IMR-90 (cell line): ENCODE data around the gene FAM124A. TPM values are rescaled to one million over a fixed set of nuclear protein-coding genes. Genes with fewer than 3 reads are reported as not detected.

Source experiments
- ATAC-seq: fragments of 200-7000 bp; cut with Tn5 transposase; 2 replicates; pipeline ENCODE4 v1.9.1; 2020; ENCODE audit warnings: low read depth, mild to moderate bottlenecking, moderate library complexity
- BruUV-seq: library from RNA; stranded (reverse); fragments of 400-500 nt; replicated peaks from 2 replicates; lab custom pipeline; 2021; lab: Mats Ljungman, UMichigan
- CTCF ChIA-PET: fragments of 300-600 bp; formaldehyde crosslinking; extraction: SDS; loops from one replicate; lab custom pipeline; 2021; ENCODE audit warnings: antibody characterized with exemption; lab: Yijun Ruan, JAX
- POLR2A ChIA-PET: fragments of 300-600 bp; sonication (Branson Sonifier 250); formaldehyde crosslinking; loops from one replicate; lab custom pipeline; 2022; ENCODE audit warnings: antibody characterized with exemption; ENCODE audit not compliant: unreplicated experiment; lab: Charles Lee
- DNase-seq: peaks from one replicate; pipeline ENCODE4 v3.0.0; 2013
- H2AFZ ChIP-seq: replicated peaks from 2 replicates; pipeline ENCODE3; 2013; ENCODE audit warnings: low read length, mild to moderate bottlenecking; ENCODE audit not compliant: poor library complexity
- H2AK5ac ChIP-seq: 2 replicates; pipeline ENCODE4 v1.6.1; 2013; ENCODE audit warnings: low read depth, low read length, inconsistent platforms
- H2AK9ac ChIP-seq: replicated peaks from 2 replicates; pipeline ENCODE3; 2013; ENCODE audit warnings: mild to moderate bottlenecking, low read depth, low read length, moderate library complexity; ENCODE audit not compliant: poor library complexity
- H2BK120ac ChIP-seq: 2 replicates; pipeline ENCODE4 v1.6.1; 2013; ENCODE audit warnings: low read depth, low read length, inconsistent platforms
- H2BK15ac ChIP-seq: 3 replicates; pipeline ENCODE4 v1.6.1; 2013; ENCODE audit warnings: low read depth, low read length, inconsistent platforms
- H2BK20ac ChIP-seq: 2 replicates; pipeline ENCODE4 v1.6.1; 2013; ENCODE audit warnings: low read depth, mild to moderate bottlenecking, inconsistent platforms, low read length, moderate library complexity
- H2BK5ac ChIP-seq: 2 replicates; pipeline ENCODE4 v1.6.1; 2013; ENCODE audit warnings: mild to moderate bottlenecking, low read depth, low read length, inconsistent platforms; ENCODE audit not compliant: poor library complexity, severe bottlenecking
- H3K14ac ChIP-seq: replicated peaks from 2 replicates; pipeline ENCODE4 v1.6.1; 2013; ENCODE audit warnings: low read depth, low read length, inconsistent platforms
- H3K18ac ChIP-seq: 2 replicates; pipeline ENCODE4 v1.6.1; 2013; ENCODE audit warnings: low read depth, low read length, control low read depth
- H3K23ac ChIP-seq: 2 replicates; pipeline ENCODE4 v1.6.1; 2013; ENCODE audit warnings: low read depth, low read length, inconsistent platforms
- H3K27ac ChIP-seq: 2 replicates; pipeline ENCODE4 v1.5.1; 2013; ENCODE audit warnings: mild to moderate bottlenecking, control low read depth, low read length; ENCODE audit not compliant: insufficient read depth
- H3K27me3 ChIP-seq: 2 replicates; pipeline ENCODE4 v1.6.1; 2013; ENCODE audit warnings: low read length; ENCODE audit not compliant: control insufficient read depth, insufficient read depth
- H3K36me3 ChIP-seq: 2 replicates; pipeline ENCODE4 v1.6.1; 2013; ENCODE audit warnings: low read length, mixed read lengths; ENCODE audit not compliant: control insufficient read depth, insufficient read depth
- H3K4ac ChIP-seq: 2 replicates; pipeline ENCODE4 v1.6.1; 2013; ENCODE audit warnings: low read depth, low read length, inconsistent platforms
- H3K4me1 ChIP-seq: 2 replicates; pipeline ENCODE4 v1.6.1; 2013; ENCODE audit warnings: low read length, mixed read lengths; ENCODE audit not compliant: control insufficient read depth, insufficient read depth
- H3K4me2 ChIP-seq: 2 replicates; pipeline ENCODE4 v1.6.1; 2013; ENCODE audit warnings: low read depth, mild to moderate bottlenecking, control low read depth, low read length, moderate library complexity
- H3K4me3 ChIP-seq: 2 replicates; pipeline ENCODE4 v1.5.1; 2013; ENCODE audit warnings: low read depth, mild to moderate bottlenecking, control low read depth, low read length, moderate library complexity; ENCODE audit not compliant: insufficient read depth
- H3K56ac ChIP-seq: 2 replicates; pipeline ENCODE4 v1.6.1; 2013; ENCODE audit warnings: low read length, inconsistent platforms; ENCODE audit not compliant: insufficient read depth; ENCODE audit errors: extremely low read depth
- H3K79me1 ChIP-seq, 2 experiments: 2 replicates each; pipeline ENCODE4 v1.6.1; 2013; ENCODE audit warnings: low read length in 2 of 2, inconsistent platforms in 1 of 2, low read depth in 1 of 2
- H3K9ac ChIP-seq: 2 replicates; pipeline ENCODE4 v1.6.1; 2013; ENCODE audit warnings: low read depth, low read length, control low read depth
- H3K9me1 ChIP-seq: 2 replicates; pipeline ENCODE4 v1.6.1; 2013; ENCODE audit warnings: low read length, inconsistent platforms; ENCODE audit not compliant: insufficient read depth
- H3K9me3 ChIP-seq: 2 replicates; pipeline ENCODE4 v1.6.1; 2013; ENCODE audit warnings: low read length; ENCODE audit not compliant: control insufficient read depth, insufficient read depth
- H4K20me1 ChIP-seq: 2 replicates; pipeline ENCODE4 v1.6.1; 2013; ENCODE audit warnings: low read length, inconsistent platforms; ENCODE audit not compliant: insufficient read depth
- H4K5ac ChIP-seq: 2 replicates; pipeline ENCODE4 v1.6.1; 2013; ENCODE audit warnings: mild to moderate bottlenecking, low read depth, low read length, control low read depth
- H4K8ac ChIP-seq, 2 experiments: 2 replicates each; pipeline ENCODE4 v1.6.1; 2013; ENCODE audit warnings: low read depth in 2 of 2, low read length in 2 of 2, control low read depth in 1 of 2, inconsistent platforms in 1 of 2
- H4K91ac ChIP-seq: 2 replicates; pipeline ENCODE4 v1.6.1; 2013; ENCODE audit warnings: low read depth, low read length, inconsistent platforms; ENCODE audit not compliant: insufficient read depth
- MAFK ChIP-seq: IDR thresholded peaks from 2 replicates; pipeline ENCODE4 v1.6.1; 2012; ENCODE audit warnings: low read depth, low read length, improper control_type of control experiment
- WGBS, 2 experiments: methylation state at CpG; one replicate each; pipeline versions ENCODE4 v1.1.5 to v1.1.7; 2013; ENCODE audit warnings: missing lambda C conversion rate in 2 of 2; ENCODE audit not compliant: insufficient read length in 1 of 2; ENCODE audit errors: extremely low coverage in 2 of 2; 5-methylcytosine and 5-hydroxymethylcytosine counted together
- dilution Hi-C: fragments of 300-500 bp; cut with HindIII; formaldehyde crosslinking; loops from one replicate; pipeline ENCODE4 v1.14.3; 2018; ENCODE audit warnings: low sequenced_read_pairs; ENCODE audit not compliant: unreplicated experiment
- in situ Hi-C: fragments of 300-500 bp; cut with MboI; formaldehyde crosslinking; loops from 3 replicates; pipeline ENCODE4 v1.14.3; 2019; ENCODE audit warnings: low sequenced_read_pairs, inconsistent platforms, mixed read lengths
- intact Hi-C: fragments of 100-400 bp; cut with micrococcal nuclease; formaldehyde crosslinking; loops from 2 replicates; pipeline ENCODE4 v1.10.0; 2022
- polyA plus RNA-seq, 3 experiments: library from polyadenylated mRNA; depleted of rRNA; stranded (reverse); fragments of >200 nt; gene quantifications; 2 replicates each; pipeline ENCODE4 v1.2.3, GENCODE V29; 2012; ENCODE audit warnings: low replicate concordance in 1 of 3
- total RNA-seq: library from RNA; depleted of rRNA; stranded (reverse); fragments of >200 nt; gene quantifications from 2 replicates; pipeline ENCODE4 v1.2.3, GENCODE V29; 2012

Gene FAM124A
- total and polyA plus RNA-seq, 2 of the 4 experiments (the other 2 are of a cell fraction), result 0.03 TPM; not detected in 1

GRCh38 chr13:51267622-51268021 lies 45.4 kb downstream of the FAM124A start:
- no peak overlapping the region for H2AK9ac ChIP-seq
- ChIA-PET POLR2A (no interaction called here), CTCF (interaction anchor here (0.7 kb wide), 1 partner anchor 11 kb away, joined by 5 read pairs; no protein-coding TSS in a partner anchor)
- no TSS peak for BruUV-seq
- H3K4me2 ChIP-seq, result no peak overlapping the region
- intact Hi-C loops, result no loop called here
- TF ChIP-seq MAFK, result no peak
- H3K27ac ChIP-seq, result no peak overlapping the region
- no peak overlapping the region for H2BK5ac ChIP-seq
- WGBS, 2 experiments, result 60% methylated on average over 1 of the region's 6 CpGs; no CpG with 5 or more reads in 1 of the 2 experiments
- no peak overlapping the region for H3K56ac ChIP-seq
- peaks cover 9% of the 10 kb centered on the region; the same call in 1 of the 2 replicates for H3K4me1 ChIP-seq
- H3K14ac ChIP-seq, result no peak overlapping the region
- H3K4me3 ChIP-seq, result no peak overlapping the region
- no peak overlapping the region for H3K18ac ChIP-seq
- no peaks in the 10 kb centered on the region for H3K36me3 ChIP-seq
- H4K20me1 ChIP-seq, result no peaks in the 10 kb centered on the region
- H3K9me1 ChIP-seq, result peaks cover 4% of the 10 kb centered on the region; the same call in 1 of the 2 replicates
- no peak overlapping the region for H4K8ac ChIP-seq
- H3K27me3 ChIP-seq, result peaks cover 2% of the 10 kb centered on the region; the same call in 1 of the 2 replicates
- no peak overlapping the region for H2BK15ac ChIP-seq
- H3K9me3 ChIP-seq, result no peaks in the 10 kb centered on the region
- no peak overlapping the region for H3K4ac ChIP-seq
- H2AFZ ChIP-seq, result no peak overlapping the region
- in situ Hi-C loops, result no loop called here
- H2BK20ac ChIP-seq, result no peak overlapping the region
- no peak overlapping the region for H2BK120ac ChIP-seq
- H3K79me1 ChIP-seq, result no peaks in the 10 kb centered on the region
- peak; percentile 35; the same call in 1 of the 2 replicates for ATAC-seq
- H4K5ac ChIP-seq, result no peak overlapping the region
- no peak for DNase-seq
- dilution Hi-C loops, result no loop called here
- no peak overlapping the region for H3K23ac ChIP-seq
- no peak overlapping the region for H2AK5ac ChIP-seq
- H3K9ac ChIP-seq, result no peak overlapping the region
- no peak overlapping the region for H4K91ac ChIP-seq
